ENCODE measurements around the gene IER5.

The IER5 gene

GRCh38 chr1:181095260-181095659, 6.8 kb downstream of the IER5 start:
- no peak for TF ChIP-seq CTCF (IDR thresholded peaks at IDR 0.05; ENCODE audit: extremely low read depth, insufficient read depth, missing control alignments)
- in situ Hi-C loops (cut with MboI; ENCODE audit: low pct_unique_long_range_greater_than_20kb, low sequenced_read_pairs, unreplicated experiment): no loop called here
- DNase-seq (ENCODE audit: low spot score): no peak

GRCh38 chr1:181095763-181096184, 7.3 kb downstream of the IER5 start:
- TF ChIP-seq CTCF (IDR thresholded peaks at IDR 0.05; ENCODE audit: extremely low read depth, insufficient read depth, missing control alignments): no peak
- in situ Hi-C loops (cut with MboI; ENCODE audit: low pct_unique_long_range_greater_than_20kb, low sequenced_read_pairs, unreplicated experiment): no loop called here
- DNase-seq (ENCODE audit: low spot score): no peak

- in situ Hi-C loops (cut with MboI; ENCODE audit: low pct_unique_long_range_greater_than_20kb, low sequenced_read_pairs, unreplicated experiment): no loop called here
- DNase-seq (ENCODE audit: low spot score): no peak
- no peak for TF ChIP-seq CTCF (IDR thresholded peaks at IDR 0.05; ENCODE audit: extremely low read depth, insufficient read depth, missing control alignments)
Observed at GRCh38 chr1:181097242-181097641, 8.7 kb downstream of the IER5 start.

GRCh38 chr1:181099152-181100014, 10.9 kb downstream of the IER5 start:
- in situ Hi-C loops (cut with MboI; ENCODE audit: low pct_unique_long_range_greater_than_20kb, low sequenced_read_pairs, unreplicated experiment): no loop called here
- TF ChIP-seq CTCF (IDR thresholded peaks at IDR 0.05; ENCODE audit: extremely low read depth, insufficient read depth, missing control alignments): no peak
- DNase-seq (ENCODE audit: low spot score): peak; percentile 61

- in situ Hi-C loops (cut with MboI; ENCODE audit: low pct_unique_long_range_greater_than_20kb, low sequenced_read_pairs, unreplicated experiment): no loop called here
- peak; percentile 48 for DNase-seq (ENCODE audit: low spot score)
- no peak for TF ChIP-seq CTCF (IDR thresholded peaks at IDR 0.05; ENCODE audit: extremely low read depth, insufficient read depth, missing control alignments)
Observed at GRCh38 chr1:181100015-181100905, 11.8 kb downstream of the IER5 start.

- DNase-seq (ENCODE audit: low spot score): no peak
- in situ Hi-C loops (cut with MboI; ENCODE audit: low pct_unique_long_range_greater_than_20kb, low sequenced_read_pairs, unreplicated experiment): no loop called here
- TF ChIP-seq CTCF (IDR thresholded peaks at IDR 0.05; ENCODE audit: extremely low read depth, insufficient read depth, missing control alignments): no peak
Observed at GRCh38 chr1:181100934-181101333, 12.4 kb downstream of the IER5 start.
